GM19328 (cell line): ENCODE measurements around the gene NKAIN1.
"Not testable (repeated sequence)": the region's sequence is repeated elsewhere in the genome, so short reads cannot be mapped to it uniquely, and the experiment has no call there.

Experiments
- ATAC-seq: cut with Tn5 transposase; IDR thresholded peaks from one replicate; pipeline ENCODE4 v1.9.1; 2021; ENCODE audit warnings: mild to moderate bottlenecking, moderate library complexity; ENCODE audit not compliant: unreplicated experiment

Gene NKAIN1

GRCh38 chr1:31198600-31198999 lies 41.1 kb downstream of the NKAIN1 start:
- no peak for ATAC-seq

- ATAC-seq = no peak
Measured at GRCh38 chr1:31198150-31198549, 41.5 kb downstream of the NKAIN1 start.

- ATAC-seq = no peak
Measured at GRCh38 chr1:31196685-31197084, 43.0 kb downstream of the NKAIN1 start.

GRCh38 chr1:31195267-31195666 lies 44.4 kb downstream of the NKAIN1 start:
- ATAC-seq = not testable (repeated sequence)

GRCh38 chr1:31193729-31194128 lies 46.0 kb downstream of the NKAIN1 start:
- no peak for ATAC-seq

GRCh38 chr1:31191281-31191680 lies 48.4 kb downstream of the NKAIN1 start:
- no peak for ATAC-seq

GRCh38 chr1:31189696-31190674 lies 49.7 kb downstream of the NKAIN1 start:
- no peak for ATAC-seq

GRCh38 chr1:31183927-31184554 lies 55.6 kb downstream of the NKAIN1 start:
- no peak for ATAC-seq

- ATAC-seq = no peak
Measured at GRCh38 chr1:31183126-31183525, 56.6 kb downstream of the NKAIN1 start.

GRCh38 chr1:31182352-31182751 lies 57.3 kb downstream of the NKAIN1 start:
- no peak for ATAC-seq

- ATAC-seq = no peak
Measured at GRCh38 chr1:31181515-31182343, 58.0 kb downstream of the NKAIN1 start.

- no peak for ATAC-seq
Measured at GRCh38 chr1:31180338-31180737, 59.3 kb downstream of the NKAIN1 start.

- not testable (repeated sequence) for ATAC-seq
Measured at GRCh38 chr1:31176291-31176690, 63.4 kb downstream of the NKAIN1 start.

- ATAC-seq = no peak
Measured at GRCh38 chr1:31170486-31170735, 69.3 kb downstream of the NKAIN1 start.

- ATAC-seq = no peak
Measured at GRCh38 chr1:31166462-31166861, 73.2 kb downstream of the NKAIN1 start.

- ATAC-seq = no peak
Measured at GRCh38 chr1:31164291-31164690, 75.4 kb downstream of the NKAIN1 start.

- no peak for ATAC-seq
Measured at GRCh38 chr1:31163866-31164265, 75.8 kb downstream of the NKAIN1 start.

- no peak for ATAC-seq
Measured at GRCh38 chr1:31161571-31161970, 78.1 kb downstream of the NKAIN1 start.

- no peak for ATAC-seq
Measured at GRCh38 chr1:31159869-31160611, 79.6 kb downstream of the NKAIN1 start.

- no peak for ATAC-seq
Measured at GRCh38 chr1:31159323-31159722, 80.4 kb downstream of the NKAIN1 start.
